SK-N-SH treated with all-trans-retinoic acid at 6 μM for 48 hours (cell line): ENCODE data around the gene GSTO2.

Experiments
- ARNTL ChIP-seq: fragments of 450-650 bp; formaldehyde crosslinking; IDR thresholded peaks from 2 replicates; pipeline ENCODE4 v1.5.0; 2020; ENCODE audit warnings: low read depth, mild to moderate bottlenecking, moderate library complexity, borderline replicate concordance
- CSRNP3 ChIP-seq: fragments of 250-450 bp; sonication (Bioruptor Pico); IDR thresholded peaks from 2 replicates; pipeline ENCODE4 v1.5.1; 2021; ENCODE audit warnings: mild to moderate bottlenecking, moderate library complexity
- ESRRG ChIP-seq: fragments of 250-450 bp; sonication (Bioruptor Pico); IDR thresholded peaks from 2 replicates; pipeline ENCODE4 v1.6.1; 2021; ENCODE audit warnings: mild to moderate bottlenecking
- PATZ1 ChIP-seq: fragments of 250-450 bp; sonication (Bioruptor Pico); IDR thresholded peaks from 2 replicates; pipeline ENCODE4 v1.8.0; 2020; ENCODE audit warnings: mild to moderate bottlenecking, moderate library complexity, borderline replicate concordance
- POU6F1 ChIP-seq: fragments of 250-450 bp; sonication (Bioruptor Pico); IDR thresholded peaks from 2 replicates; pipeline ENCODE4 v1.8.0; 2021; ENCODE audit warnings: low read depth, mild to moderate bottlenecking, moderate library complexity, borderline replicate concordance
- RARB ChIP-seq: fragments of 250-450 bp; sonication (Bioruptor Pico); IDR thresholded peaks from 2 replicates; pipeline ENCODE4 v1.8.0; 2021; ENCODE audit warnings: mild to moderate bottlenecking, moderate library complexity
- ZC3H10 ChIP-seq: fragments of 250-450 bp; sonication (Bioruptor Pico); IDR thresholded peaks from 2 replicates; pipeline ENCODE4 v1.5.1; 2021; ENCODE audit warnings: mild to moderate bottlenecking, moderate library complexity
- ZNF70 ChIP-seq: fragments of 450-650 bp; formaldehyde crosslinking; IDR thresholded peaks from 2 replicates; pipeline ENCODE4 v1.5.0; 2020; ENCODE audit warnings: mild to moderate bottlenecking, moderate library complexity

- TF ChIP-seq ZC3H10 (CRISPR knock-in tag), result no peak
- no peak for TF ChIP-seq PATZ1
- no peak for TF ChIP-seq POU6F1 (CRISPR knock-in tag)
- TF ChIP-seq ARNTL, result no peak
- TF ChIP-seq RARB (CRISPR knock-in tag), result no peak
- no peak for TF ChIP-seq ESRRG (CRISPR knock-in tag)
- no peak for TF ChIP-seq ZNF70
- no peak for TF ChIP-seq CSRNP3 (CRISPR knock-in tag)
Measured at GRCh38 chr10:104350127-104350635, 81.2 kb downstream of the GSTO2 start.
